ENCODE data around the gene ZNF853. TPM values are rescaled to one million over a fixed set of nuclear protein-coding genes. Genes with fewer than 3 reads are reported as not detected.
A peak's percentile ranks its signal among the peaks of the same experiment; 100 is the strongest.
"Not testable (repeated sequence)": the region's sequence is repeated elsewhere in the genome, so short reads cannot be mapped to it uniquely, and the experiment has no call there.

The ZNF853 gene
- total and polyA plus RNA-seq, 5 experiments from 2014 or later: 3.1 to 9.5 (median 8.2) TPM

GRCh38 chr7:6624246-6624611, 8.8 kb downstream of the ZNF853 start:
- Mint-ChIP-seq H3K27me3 (no peaks in the 10 kb centered on the region), H3K9me3 (no peaks in the 10 kb centered on the region), H3K4me1 (peaks cover 18 to 55% (median 50%) of the 10 kb centered on the region in 4 donors), H3K27ac (peak overlapping the region; percentile 81 to 95 (median 92)), H3K36me3 (peaks cover 5 to 13% (median 12%) of the 10 kb centered on the region in 3 donors), H3K4me3 (peak overlapping the region; percentile 68 to 93 (median 78))
- POLR2A ChIA-PET: interaction anchor here (0.8 to 1.0 kb wide), 3 partner anchors 9 to 34 kb away, joined by 3 to 5 read pairs (median 3); partner anchors contain the start of genes INTS15 and ZNF316
- DNase-seq (no peak), ATAC-seq (no peak)

GRCh38 chr7:6628045-6628444, 12.6 kb downstream of the ZNF853 start:
- H3K4me3 Mint-ChIP-seq: no peak overlapping the region
- POLR2A ChIA-PET: interaction anchor here (1.2 kb wide), 1 partner anchor 9 kb away, joined by 3 read pairs; the partner anchor contains the start of gene ZNF316
- no peaks in the 10 kb centered on the region for H3K9me3 Mint-ChIP-seq
- DNase-seq: no peak
- H3K36me3 Mint-ChIP-seq: peaks cover 0 to 6% (median 3%) of the 10 kb centered on the region in 3 donors
- no peak for ATAC-seq
- H3K4me1 Mint-ChIP-seq: peaks cover 13 to 27% (median 24%) of the 10 kb centered on the region in 4 donors
- no peaks in the 10 kb centered on the region for H3K27me3 Mint-ChIP-seq
- peak overlapping the region in 1 of 10 donors; percentile 38 for H3K27ac Mint-ChIP-seq

GRCh38 chr7:6630007-6630849, 14.8 kb downstream of the ZNF853 start:
- H3K27me3 Mint-ChIP-seq: no peaks in the 10 kb centered on the region
- POLR2A ChIA-PET: interaction anchor here (0.7 kb wide), 1 partner anchor 38 kb away, joined by 8 read pairs; no protein-coding TSS in a partner anchor
- no peak overlapping the region for H3K4me3 Mint-ChIP-seq
- peaks cover 3 to 13% (median 8%) of the 10 kb centered on the region in 4 donors for H3K4me1 Mint-ChIP-seq
- H3K27ac Mint-ChIP-seq: peak overlapping the region in 1 of 10 donors; percentile 14
- no peaks in the 10 kb centered on the region for H3K9me3 Mint-ChIP-seq
- no peaks in the 10 kb centered on the region for H3K36me3 Mint-ChIP-seq
- ATAC-seq: no peak
- DNase-seq: no peak

GRCh38 chr7:6631605-6632004, 16.2 kb downstream of the ZNF853 start:
- Mint-ChIP-seq H3K27me3 (no peaks in the 10 kb centered on the region), H3K36me3 (no peaks in the 10 kb centered on the region), H3K4me1 (peaks cover 3 to 13% (median 11%) of the 10 kb centered on the region in 4 donors), H3K4me3 (no peak overlapping the region), H3K9me3 (no peaks in the 10 kb centered on the region), H3K27ac (peak overlapping the region in 2 of 10 donors; percentile 57 to 62)
- no peak for DNase-seq
- no peak for ATAC-seq
- POLR2A ChIA-PET: no interaction called here

- Mint-ChIP-seq H3K4me3 (peak overlapping the region in 4 of 10 donors; percentile 7 to 29 (median 26)), H3K27me3 (no peaks in the 10 kb centered on the region), H3K36me3 (peaks cover 0 to 3% (median 0%) of the 10 kb centered on the region in 3 donors), H3K4me1 (peaks cover 8 to 23% (median 22%) of the 10 kb centered on the region in 4 donors), H3K9me3 (no peaks in the 10 kb centered on the region), H3K27ac (peak overlapping the region in 5 of 10 donors; percentile 12 to 69 (median 21))
- ATAC-seq (no peak), DNase-seq (no peak)
- POLR2A ChIA-PET: interaction anchor here (0.8 kb wide), 1 partner anchor 14 kb away, joined by 3 read pairs; no protein-coding TSS in a partner anchor
These were observed 18.6 kb downstream of the ZNF853 start for GRCh38 chr7:6634021-6634420.

DNA sequence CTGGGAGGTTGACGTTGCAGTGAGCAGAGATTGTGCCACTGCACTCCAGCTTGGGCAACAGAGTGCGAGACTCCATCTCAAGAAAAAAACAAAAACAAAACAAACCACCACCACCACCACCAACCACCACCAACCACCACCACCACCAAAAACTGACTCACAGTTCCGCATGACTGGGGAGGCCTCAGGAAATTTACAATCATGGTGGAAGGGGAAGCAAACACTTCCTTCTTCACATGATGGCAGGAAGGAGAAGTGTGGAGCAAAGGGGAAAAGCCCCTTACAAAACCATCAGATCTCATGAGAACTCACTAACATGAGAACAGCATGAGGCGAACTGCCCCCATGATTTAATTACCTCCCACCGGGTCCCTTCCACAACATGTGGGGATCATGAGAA, 19.6 kb downstream of the ZNF853 start:
- H3K27me3 Mint-ChIP-seq, H3K9me3 Mint-ChIP-seq, H3K36me3 Mint-ChIP-seq, ATAC-seq, POLR2A ChIA-PET, DNase-seq: not testable (repeated sequence)
- Mint-ChIP-seq H3K4me1 (peaks cover 12 to 32% (median 31%) of the 10 kb centered on the region in 4 donors), H3K4me3 (peak overlapping the region in 4 of 10 donors; percentile 70 to 91 (median 80)), H3K27ac (peak overlapping the region in 7 of 10 donors; percentile 19 to 62 (median 48))

DNA sequence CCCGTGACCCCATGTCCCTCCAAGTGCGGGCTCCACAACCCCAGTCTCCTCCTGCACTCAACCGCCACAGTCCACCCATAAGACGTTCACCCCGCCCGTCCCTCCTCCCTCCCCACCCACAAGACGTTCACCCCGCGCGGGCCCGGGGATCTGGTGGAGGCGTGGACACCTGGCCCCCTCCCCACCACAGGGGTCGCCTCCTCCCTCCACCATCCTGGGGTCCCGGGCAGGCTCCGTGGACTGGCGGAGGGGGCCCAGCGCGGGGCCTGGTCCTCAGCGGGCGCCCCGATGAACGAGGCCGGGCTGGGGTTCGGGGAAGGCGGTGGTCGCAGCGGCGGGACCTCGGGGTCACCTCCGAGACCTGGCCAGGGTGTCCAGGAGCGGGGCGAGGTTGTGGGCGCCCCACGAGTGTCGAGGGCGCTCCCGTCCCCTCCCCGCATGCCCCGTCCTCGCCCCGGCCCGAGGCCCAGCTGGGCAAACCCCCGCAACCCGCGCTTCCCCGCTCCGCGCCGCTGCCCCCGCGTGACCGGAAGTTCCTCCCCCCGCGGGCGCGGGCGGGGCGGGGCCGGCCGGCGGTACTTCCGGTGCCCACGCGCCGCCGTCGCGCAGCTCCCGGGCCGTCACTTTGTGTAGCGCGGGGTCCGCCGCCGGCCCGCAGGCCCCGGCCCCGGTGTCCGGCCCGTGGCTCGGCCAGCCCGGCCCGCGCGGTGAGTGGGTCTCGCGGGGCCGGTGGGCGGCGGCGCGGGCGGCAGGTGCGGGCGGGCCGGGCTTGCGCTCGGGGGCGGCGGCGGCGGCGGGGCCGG, 21.5 kb downstream of the ZNF853 start, which contains the start of gene ZNF316:
ZNF316 (plus strand) TSS at position 578 of the 803 bp plus-strand sequence. CDS start 5,092 bp downstream, outside the sequence.
- H3K4me1 Mint-ChIP-seq: peaks cover 16 to 40% (median 38%) of the 10 kb centered on the region in 4 donors
- H3K4me3 Mint-ChIP-seq: peak within 1 kb of the TSS; percentile 79 to 94 (median 88)
- POLR2A ChIA-PET: interaction anchor here (0.6 to 1.5 kb wide), 7 partner anchors 8 to 47 kb away, joined by 3 to 6 read pairs (median 3); partner anchors contain the start of gene INTS15
- peak within 1 kb of the TSS; percentile 86 to 96 (median 92) for H3K27ac Mint-ChIP-seq
- H3K9me3 Mint-ChIP-seq: no peaks in the 10 kb centered on the region
- DNase-seq (peak in 9 of 10 donors; percentile 21 to 75 (median 47)), ATAC-seq (peak; percentile 58 to 67)
- H3K36me3 Mint-ChIP-seq: peaks cover 0 to 21% (median 2%) of the 10 kb centered on the region in 3 donors
- H3K27me3 Mint-ChIP-seq: no peaks in the 10 kb centered on the region

DNA sequence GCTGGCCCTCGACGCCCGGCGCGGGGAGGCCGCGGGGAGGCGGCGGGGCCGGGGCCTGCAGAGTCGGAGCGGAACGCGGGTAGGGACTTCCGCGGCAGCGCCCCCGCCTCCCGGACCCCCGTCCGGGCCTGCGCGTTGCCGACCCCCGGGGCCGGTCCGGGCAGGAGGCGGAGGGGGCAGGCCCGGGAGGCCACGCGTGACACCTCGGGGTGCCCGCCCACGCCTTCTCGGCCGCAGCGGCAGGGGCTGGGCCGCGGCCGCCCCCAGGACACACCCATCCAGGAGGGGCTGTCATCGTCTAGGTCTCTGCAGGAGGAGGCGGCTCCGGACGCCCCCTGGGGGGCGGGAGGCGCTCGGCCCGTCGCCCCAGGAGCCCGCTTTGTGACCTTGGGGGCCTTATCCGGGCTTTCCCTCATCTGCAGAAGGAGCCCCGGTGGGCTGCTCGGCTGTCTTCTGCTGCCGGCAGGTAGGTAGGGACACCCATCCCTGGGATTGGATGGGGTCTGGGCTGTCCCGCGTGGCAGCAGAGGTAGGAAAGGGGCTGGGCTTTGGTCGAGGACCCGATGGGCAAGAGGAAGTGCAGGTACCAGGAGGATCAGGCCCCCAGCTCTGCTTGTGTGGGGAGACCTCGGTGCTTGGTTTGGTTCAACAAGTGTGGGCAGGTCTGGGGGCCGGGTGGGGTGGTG, 22.3 kb downstream of the ZNF853 start:
- POLR2A ChIA-PET: interaction anchor here (0.8 to 1.5 kb wide), 6 partner anchors 14 to 48 kb away, joined by 3 to 6 read pairs (median 4); partner anchors contain the start of gene INTS15
- Mint-ChIP-seq H3K27me3 (no peaks in the 10 kb centered on the region), H3K9me3 (no peaks in the 10 kb centered on the region)

GRCh38 chr7:6639032-6639431, 23.6 kb downstream of the ZNF853 start:
- Mint-ChIP-seq H3K4me3 (peak overlapping the region; percentile 55 to 92 (median 86)), H3K4me1 (peaks cover 18 to 41% (median 37%) of the 10 kb centered on the region in 4 donors), H3K36me3 (peaks cover 0 to 37% (median 2%) of the 10 kb centered on the region in 3 donors), H3K27ac (peak overlapping the region; percentile 80 to 96 (median 91)), H3K9me3 (no peaks in the 10 kb centered on the region), H3K27me3 (no peaks in the 10 kb centered on the region)
- POLR2A ChIA-PET: interaction anchor here (0.8 to 1.0 kb wide), 2 partner anchors 10 to 16 kb away, joined by 3 to 4 read pairs; no protein-coding TSS in a partner anchor
- ATAC-seq: no peak
- no peak for DNase-seq

More for the DNA sequence above, 22.3 kb downstream of the ZNF853 start:
- ATAC-seq (peak; percentile 78 to 86), DNase-seq (peak; percentile 38 to 83 (median 56))
- peaks cover 18 to 41% (median 39%) of the 10 kb centered on the region in 4 donors for H3K4me1 Mint-ChIP-seq
- H3K36me3 Mint-ChIP-seq: peaks cover 0 to 28% (median 2%) of the 10 kb centered on the region in 3 donors
- H3K27ac Mint-ChIP-seq: peak overlapping the region; percentile 86 to 96 (median 91)
- H3K4me3 Mint-ChIP-seq: peak overlapping the region; percentile 77 to 94 (median 86)

GRCh38 chr7:6639627-6640026, 24.2 kb downstream of the ZNF853 start:
- Mint-ChIP-seq H3K4me3 (peak overlapping the region in 7 of 10 donors; percentile 19 to 92 (median 86)), H3K27ac (peak overlapping the region in 9 of 10 donors; percentile 48 to 95 (median 86)), H3K4me1 (peaks cover 18 to 41% (median 35%) of the 10 kb centered on the region in 4 donors), H3K36me3 (peaks cover 0 to 43% (median 2%) of the 10 kb centered on the region in 3 donors), H3K9me3 (no peaks in the 10 kb centered on the region), H3K27me3 (no peaks in the 10 kb centered on the region)
- POLR2A ChIA-PET: interaction anchor here (0.8 kb wide), 1 partner anchor 17 kb away, joined by 3 read pairs; no protein-coding TSS in a partner anchor
- DNase-seq (no peak), ATAC-seq (no peak)

GRCh38 chr7:6640246-6640721, 24.9 kb downstream of the ZNF853 start:
- ATAC-seq (no peak), DNase-seq (no peak)
- Mint-ChIP-seq H3K9me3 (no peaks in the 10 kb centered on the region), H3K36me3 (peaks cover 0 to 50% (median 2%) of the 10 kb centered on the region in 3 donors), H3K4me1 (peaks cover 18 to 41% (median 34%) of the 10 kb centered on the region in 4 donors), H3K4me3 (peak overlapping the region in 7 of 10 donors; percentile 7 to 54 (median 28)), H3K27me3 (no peaks in the 10 kb centered on the region), H3K27ac (peak overlapping the region in 9 of 10 donors; percentile 8 to 95 (median 64))
- POLR2A ChIA-PET: interaction anchor here (1.2 kb wide), 1 partner anchor 50 kb away, joined by 3 read pairs; the partner anchor contains the start of gene INTS15

Measured in naive thymus-derived CD8-positive, alpha-beta T cell (primary cell).